Gastroesophageal sphincter (tissue), 3 donors: ENCODE results near the gene NAPB.

Source experiments
- CTCF ChIP-seq, 4 experiments: fragments of 200-600 bp in 2 of 4; fragments of 450-650 bp in 2 of 4; sonication (generic) in 1 of 4; IDR thresholded peaks; one replicate each; pipeline ENCODE4 v1.5.1; 2017 to 2019; ENCODE audit warnings: antibody characterized with exemption in 4 of 4, mild to moderate bottlenecking in 2 of 4, moderate library complexity in 2 of 4
- POLR2A ChIP-seq, 2 donors: fragments of 450-650 bp; IDR thresholded peaks; one replicate each; pipeline ENCODE4 v1.6.1; 2017; ENCODE audit warnings: antibody characterized with exemption in 2 of 2, mild to moderate bottlenecking in 2 of 2, moderate library complexity in 1 of 2
- POLR2AphosphoS5 ChIP-seq: sonication (generic); formaldehyde crosslinking; IDR thresholded peaks from one replicate; pipeline ENCODE4 v1.6.1; 2017; ENCODE audit warnings: antibody characterized with exemption

- TF ChIP-seq CTCF (IDR thresholded peaks at IDR 0.05) = peak; percentile 31 to 86 (median 77)
- TF ChIP-seq POLR2AphosphoS5 = peak; percentile 95
- peak; percentile 88 to 90 for TF ChIP-seq POLR2A (IDR thresholded peaks at IDR 0.05)
Measured at GRCh38 chr20:23420943-23421931, at the start of gene NAPB.
